Eye (tissue), 1 donor: ENCODE data around the gene MAPK1IP1L.
A peak's percentile ranks its signal among the peaks of the same experiment; 100 is the strongest.

Source experiments
- DNase-seq: peaks from one replicate; pipeline ENCODE4 v3.0.0-alpha.2; 2015

MAPK1IP1L gene

GRCh38 chr14:55098561-55098898 is 47.1 kb downstream of the MAPK1IP1L start:
- DNase-seq = no peak

GRCh38 chr14:55099756-55100155 is 48.3 kb downstream of the MAPK1IP1L start:
- DNase-seq = peak; percentile 80

DNA sequence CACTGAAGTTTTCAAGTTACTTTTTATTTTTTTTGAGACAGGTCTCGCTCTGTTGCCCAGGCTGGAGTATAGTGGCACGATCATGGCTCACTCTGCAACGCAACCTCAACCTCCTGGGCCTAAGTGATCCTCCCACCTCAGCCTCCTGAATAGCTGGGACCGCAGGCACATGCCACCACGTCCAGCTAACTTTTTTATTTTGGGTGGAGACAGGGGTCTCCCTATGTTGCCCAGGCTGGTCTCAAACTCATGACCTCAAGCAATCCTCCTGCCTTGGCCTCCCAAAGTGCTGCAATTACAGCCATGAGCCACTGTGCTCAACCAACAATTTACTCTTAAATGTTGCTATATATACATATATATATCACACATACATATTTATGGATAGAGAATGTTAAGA is 50.3 kb downstream of the MAPK1IP1L start:
- DNase-seq = no peak

GRCh38 chr14:55102141-55102621 is 50.7 kb downstream of the MAPK1IP1L start:
- peak; percentile 84 for DNase-seq

- DNase-seq = peak; percentile 74
Measured at GRCh38 chr14:55103005-55103640, 51.7 kb downstream of the MAPK1IP1L start.

GRCh38 chr14:55103971-55104954 is 52.8 kb downstream of the MAPK1IP1L start:
- no peak for DNase-seq

- no peak for DNase-seq
Measured at GRCh38 chr14:55105991-55106390, 54.5 kb downstream of the MAPK1IP1L start.

- DNase-seq = no peak
Measured at GRCh38 chr14:55107766-55108554, 56.5 kb downstream of the MAPK1IP1L start.

GRCh38 chr14:55109836-55110235 is 58.4 kb downstream of the MAPK1IP1L start:
- DNase-seq = no peak

- no peak for DNase-seq
Measured at GRCh38 chr14:55111122-55111708, 59.8 kb downstream of the MAPK1IP1L start.

DNA sequence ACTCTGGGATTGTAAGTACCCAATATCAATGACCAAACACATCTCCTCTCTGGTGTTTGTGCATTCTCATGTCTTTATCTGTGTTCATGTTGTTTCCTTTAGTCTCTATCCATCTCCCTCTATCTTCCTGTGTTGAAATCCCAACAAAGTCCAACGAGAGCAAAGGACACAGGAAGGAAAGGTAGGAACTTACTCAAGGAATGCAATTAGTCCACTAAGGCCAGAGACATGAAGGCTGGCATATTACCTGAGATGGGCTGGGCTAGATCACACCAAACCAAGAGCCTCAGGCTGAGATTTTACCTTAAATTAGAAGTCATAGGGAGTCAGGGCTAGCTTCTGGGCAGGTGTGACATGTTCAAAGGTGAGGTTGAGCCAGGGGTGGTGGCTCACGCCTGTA is 63.3 kb downstream of the MAPK1IP1L start:
- DNase-seq = no peak

GRCh38 chr14:55115460-55115859 is 64.0 kb downstream of the MAPK1IP1L start:
- no peak for DNase-seq

DNA sequence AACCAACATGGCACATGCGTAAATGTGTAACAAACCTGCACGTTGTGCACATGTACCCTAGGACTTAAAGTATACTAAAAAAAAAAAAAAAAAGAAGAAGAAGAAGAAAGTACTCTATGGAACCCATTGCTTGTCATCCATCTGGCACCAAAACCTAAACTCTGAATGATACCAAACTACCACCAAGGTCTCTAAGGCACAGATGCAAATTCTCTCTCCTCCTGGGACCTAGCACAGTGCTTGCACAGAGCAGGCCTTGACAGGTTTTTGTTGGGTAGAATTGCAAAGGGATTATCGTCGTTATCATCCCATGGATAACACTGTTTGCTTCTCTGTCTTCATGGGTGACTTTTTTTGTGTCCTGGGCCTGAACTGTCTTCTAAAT is 64.4 kb downstream of the MAPK1IP1L start:
- DNase-seq = no peak

DNA sequence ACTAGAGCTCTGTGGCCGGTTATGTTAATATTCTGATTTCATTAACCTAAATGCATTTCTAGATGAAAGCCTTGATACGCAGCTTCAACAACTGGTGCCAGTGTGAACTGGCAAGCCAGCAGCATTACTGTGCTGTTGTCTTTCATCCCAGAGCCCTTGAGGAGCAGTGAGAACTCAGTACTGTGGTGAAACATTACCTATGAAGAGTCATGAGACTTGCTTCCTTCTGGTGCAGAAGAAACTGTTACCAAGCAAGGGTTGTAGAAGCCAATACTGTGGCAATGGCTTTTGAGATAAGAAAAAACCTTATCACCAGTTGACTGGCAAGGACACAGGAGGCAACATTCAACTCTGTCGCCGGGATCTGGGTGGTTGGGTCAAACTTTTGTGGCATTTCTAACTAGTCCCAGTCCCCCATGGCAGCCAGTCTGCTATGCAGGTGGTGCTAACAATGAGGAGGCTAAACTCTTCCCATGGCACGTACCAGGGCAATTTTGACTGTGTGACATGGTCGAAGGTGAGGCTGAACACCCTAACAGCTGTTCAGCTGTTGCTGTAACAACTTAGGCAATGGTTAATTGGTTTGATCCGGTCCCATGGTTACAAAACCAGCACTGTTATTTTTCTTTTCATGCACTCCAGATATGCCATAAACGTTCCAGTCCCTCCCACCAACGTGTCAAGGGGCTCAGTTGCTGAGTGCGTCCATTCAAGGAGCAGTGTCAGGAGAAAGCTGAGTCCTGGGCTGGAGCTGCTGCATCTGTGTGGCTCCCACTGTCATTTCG is 65.0 kb downstream of the MAPK1IP1L start:
- no peak for DNase-seq

- DNase-seq = no peak
Measured at GRCh38 chr14:55117803-55118441, 66.5 kb downstream of the MAPK1IP1L start.

- DNase-seq = no peak
Measured at GRCh38 chr14:55118761-55119160, 67.3 kb downstream of the MAPK1IP1L start.
